Measurements from ENCODE around the gene TENT5A.

Gene TENT5A

GRCh38 chr6:81774542-81774941 is 22.1 kb upstream of the TENT5A start:
- H3K4me3 ChIP-seq (ENCODE audit: control insufficient read depth, low read depth, low read length) = no peak overlapping the region
- TF ChIP-seq CTCF (conservative IDR thresholded peaks at IDR 0.05; ENCODE audit: control insufficient read depth, insufficient read depth, low read depth, low read length) = no peak
- no peak for DNase-seq (ENCODE audit: low read depth)

GRCh38 chr6:81773887-81774286 is 21.4 kb upstream of the TENT5A start:
- DNase-seq (ENCODE audit: low read depth) = no peak

GRCh38 chr6:81772741-81773140 is 20.3 kb upstream of the TENT5A start:
- TF ChIP-seq CTCF (conservative IDR thresholded peaks at IDR 0.05; ENCODE audit: control insufficient read depth, insufficient read depth, low read depth, low read length) = no peak
- no peak overlapping the region for H3K4me3 ChIP-seq (ENCODE audit: control insufficient read depth, low read depth, low read length)
- DNase-seq (ENCODE audit: low read depth) = peak; percentile 66

More at GRCh38 chr6:81773887-81774286, 21.4 kb upstream of the TENT5A start:
- H3K4me3 ChIP-seq (ENCODE audit: control insufficient read depth, low read depth, low read length) = no peak overlapping the region
- TF ChIP-seq CTCF (conservative IDR thresholded peaks at IDR 0.05; ENCODE audit: control insufficient read depth, insufficient read depth, low read depth, low read length) = no peak

GRCh38 chr6:81771097-81771496 is 18.6 kb upstream of the TENT5A start:
- no peak overlapping the region for H3K4me3 ChIP-seq (ENCODE audit: control insufficient read depth, low read depth, low read length)
- TF ChIP-seq CTCF (conservative IDR thresholded peaks at IDR 0.05; ENCODE audit: control insufficient read depth, insufficient read depth, low read depth, low read length) = no peak
- no peak for DNase-seq (ENCODE audit: low read depth)

- no peak for DNase-seq (ENCODE audit: low read depth)
- no peak for TF ChIP-seq CTCF (conservative IDR thresholded peaks at IDR 0.05; ENCODE audit: control insufficient read depth, insufficient read depth, low read depth, low read length)
- H3K4me3 ChIP-seq (ENCODE audit: control insufficient read depth, low read depth, low read length) = no peak overlapping the region
These were observed 17.9 kb upstream of the TENT5A start for GRCh38 chr6:81770381-81770780.

GRCh38 chr6:81769824-81770223 is 17.3 kb upstream of the TENT5A start:
- no peak overlapping the region for H3K4me3 ChIP-seq (ENCODE audit: control insufficient read depth, low read depth, low read length)
- no peak for TF ChIP-seq CTCF (conservative IDR thresholded peaks at IDR 0.05; ENCODE audit: control insufficient read depth, insufficient read depth, low read depth, low read length)
- peak; percentile 72 for DNase-seq (ENCODE audit: low read depth)

All from fibroblast of mammary gland (primary cell).